GM12878 (cell line): ENCODE results near the gene MRGPRF.

Experiments used
- EP300 ChIP-seq, 2 experiments: fragments of 150-350 bp in 1 of 2; IDR thresholded peaks; 2 replicates each; pipeline ENCODE4 v1.6.1; 2011 to 2012; ENCODE audit warnings: low read depth in 2 of 2, low read length in 2 of 2, borderline replicate concordance in 1 of 2, improper control_type of control experiment in 1 of 2, inconsistent platforms in 1 of 2; ENCODE audit not compliant: control insufficient read depth in 1 of 2
- ETV6 ChIP-seq, 2 experiments: fragments of 450-650 bp in 1 of 2; IDR thresholded peaks in 1 of 2; conservative IDR thresholded peaks in 1 of 2; 2 replicates each; pipeline ENCODE4 v1.6.1; 2014; ENCODE audit warnings: antibody characterized with exemption in 1 of 2, borderline replicate concordance in 1 of 2, low read depth in 1 of 2, mild to moderate bottlenecking in 1 of 2, moderate library complexity in 1 of 2
- YBX1 ChIP-seq: fragments of 450-650 bp; IDR thresholded peaks from 2 replicates; pipeline ENCODE4 v1.6.1; 2016; ENCODE audit warnings: antibody characterized with exemption

DNA sequence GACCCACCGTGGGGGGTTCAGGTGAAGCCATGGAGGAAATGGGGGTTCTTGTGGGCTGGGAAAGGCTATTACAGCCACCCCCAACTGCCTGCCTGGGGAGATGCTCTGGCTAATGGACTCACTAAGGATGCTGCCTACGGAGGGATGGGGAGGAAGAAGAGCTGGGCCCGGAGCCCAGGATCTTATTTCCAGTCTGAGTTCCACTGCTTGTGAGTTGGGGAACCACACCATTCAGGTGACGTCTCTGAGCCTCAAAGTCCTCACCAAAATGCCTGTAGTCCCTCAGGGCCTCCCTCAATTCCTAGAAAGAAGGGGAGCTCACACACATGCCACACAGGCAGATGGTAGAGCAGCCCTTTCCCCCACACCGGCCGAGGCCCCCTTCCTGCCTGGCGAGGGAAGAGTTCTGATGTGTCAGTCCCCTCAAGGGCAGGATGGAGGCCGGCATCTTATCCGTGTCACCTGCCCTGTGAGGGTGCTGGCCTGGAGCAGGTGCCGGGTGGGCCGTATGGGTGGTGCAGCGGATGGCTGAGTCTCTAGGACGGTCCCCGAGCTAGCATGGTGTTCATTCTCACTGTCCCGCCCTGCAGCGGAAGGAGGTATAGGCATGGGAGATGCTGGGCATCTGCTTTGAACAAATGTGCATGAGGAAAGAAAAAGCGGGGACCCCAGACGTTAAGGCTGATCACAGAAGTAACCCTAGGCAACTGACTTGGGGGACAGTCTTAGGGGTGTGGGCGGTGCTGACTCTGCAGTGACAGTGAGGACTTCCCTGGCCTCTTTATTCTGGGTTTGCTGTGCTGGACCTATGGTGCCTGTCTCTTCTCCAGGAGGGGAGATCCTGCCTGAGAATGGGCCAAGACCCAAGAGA, 15.7 kb downstream of the MRGPRF start:
- no peak for TF ChIP-seq EP300 (IDR thresholded peaks at IDR 0.05; ENCODE audit: borderline replicate concordance in 1 of 2, control insufficient read depth in 1 of 2, low read depth in 2 of 2, low read length in 2 of 2)
- TF ChIP-seq ETV6 (conservative IDR thresholded peaks at IDR 0.05 in 1 of 2, IDR thresholded peaks at IDR 0.05 in 1 of 2; ENCODE audit: borderline replicate concordance in 1 of 2, low read depth in 1 of 2), result no peak
- no peak for TF ChIP-seq YBX1
